COLO668 (cell line): Measurements from ENCODE around the gene GOPC.
A peak's percentile ranks its signal among the peaks of the same experiment; 100 is the strongest.
"Not testable (repeated sequence)": the region's sequence is repeated elsewhere in the genome, so short reads cannot be mapped to it uniquely, and the experiment has no call there.

Experiments used
- DNase-seq: peaks from one replicate; lab custom pipeline; 2025; ENCODE audit not compliant: unreplicated experiment; lab: John Stamatoyannopoulos, UW

GOPC gene

DNA sequence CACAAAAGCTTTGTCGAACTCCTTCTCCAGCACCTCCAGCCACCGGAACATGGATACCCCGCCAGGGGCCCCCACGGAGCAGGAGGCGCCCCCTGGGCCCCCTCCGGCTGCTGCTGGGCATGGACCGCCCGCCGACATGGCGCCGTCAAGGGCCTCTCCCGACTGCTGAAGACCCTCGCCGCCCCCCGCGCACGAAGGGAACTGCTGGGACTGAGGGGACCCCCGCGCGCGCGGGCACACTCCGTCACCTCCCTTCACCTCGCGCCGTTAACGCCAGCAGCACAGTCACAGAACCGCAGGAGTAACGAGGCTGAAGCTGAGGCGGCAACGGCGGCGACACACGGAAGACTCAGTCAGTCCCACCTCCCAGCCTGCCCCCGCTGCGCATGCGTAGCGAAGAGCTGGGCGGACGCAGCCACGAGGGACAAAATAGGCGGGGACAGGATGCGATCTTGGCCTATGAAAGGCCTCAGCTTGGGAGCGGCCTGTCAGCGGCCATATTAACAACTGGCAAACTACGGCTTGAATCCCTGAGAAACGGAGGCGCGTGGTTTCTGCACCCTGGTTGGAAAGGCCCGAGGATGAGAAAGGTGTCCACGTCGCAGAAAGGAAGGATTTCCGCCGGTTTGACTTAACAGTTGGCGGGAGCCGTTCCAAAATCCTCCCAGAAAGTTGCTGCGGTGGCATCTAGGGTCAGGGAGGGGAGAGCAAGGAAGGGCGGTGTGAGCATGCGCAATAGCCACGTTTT, at the start of gene GOPC:
Gene GOPC (minus strand): TSS at position 361 of the 748 bp plus-strand sequence. CDS start 223 bp downstream, at position 138.
- peak; percentile 91 for DNase-seq

DNA sequence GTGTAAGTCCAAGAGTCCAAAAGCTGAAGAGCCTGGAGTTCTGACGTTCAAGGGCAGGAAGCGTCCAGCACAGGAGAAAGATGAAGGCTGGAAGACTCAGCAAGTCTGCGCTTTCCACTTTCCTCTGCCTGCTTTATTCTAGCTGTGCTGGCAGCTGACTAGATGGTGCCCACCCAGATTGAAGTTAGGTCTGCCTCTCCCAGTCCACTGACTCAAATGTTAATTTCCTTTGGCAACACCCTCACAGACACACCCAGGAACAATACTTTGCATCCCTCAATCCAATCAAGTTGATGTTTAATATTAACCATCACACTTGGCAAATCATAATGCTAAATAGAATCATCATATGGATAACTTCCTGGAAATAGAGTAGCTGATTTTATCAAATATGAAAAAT, 49.7 kb upstream of the GOPC start:
- not testable (repeated sequence) for DNase-seq

DNA sequence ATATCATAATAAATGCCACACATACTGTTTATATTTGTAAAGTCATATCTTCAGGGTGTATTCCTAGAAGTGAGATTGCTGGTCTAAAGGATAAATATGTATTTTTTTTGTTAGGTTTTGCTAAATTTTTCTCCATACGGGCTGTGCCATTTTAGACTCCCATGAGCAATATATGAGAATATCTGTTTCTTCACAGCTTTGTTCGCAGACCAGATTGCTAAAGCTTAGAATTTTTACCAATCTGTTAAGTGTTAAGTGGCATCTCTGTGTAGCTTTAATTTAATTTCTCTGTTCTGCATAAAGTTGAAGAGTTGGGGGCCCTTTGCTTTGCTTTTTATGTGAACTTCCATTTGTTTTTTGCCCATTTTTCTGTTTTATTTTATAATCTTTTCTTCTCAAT, 40.7 kb upstream of the GOPC start:
- DNase-seq = no peak

DNA sequence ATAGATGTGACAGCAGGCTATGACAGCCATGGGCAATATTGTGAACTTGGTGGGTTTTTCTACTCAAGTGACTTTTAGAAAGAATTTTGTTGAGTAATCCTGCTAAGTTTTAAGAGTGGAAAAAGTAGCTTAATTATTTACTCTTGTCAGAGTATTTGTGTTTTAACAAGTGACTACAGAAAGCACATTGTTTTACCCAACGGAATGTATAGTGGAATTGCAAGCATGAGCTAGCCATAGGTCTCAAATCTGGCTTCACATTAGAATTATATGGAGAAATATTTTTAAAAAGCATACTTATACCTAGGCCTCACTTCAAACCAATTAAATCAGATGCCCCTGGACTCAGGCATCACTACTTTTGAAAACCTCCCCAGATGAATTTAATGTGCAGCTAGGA, 35.5 kb upstream of the GOPC start:
- no peak for DNase-seq

DNA sequence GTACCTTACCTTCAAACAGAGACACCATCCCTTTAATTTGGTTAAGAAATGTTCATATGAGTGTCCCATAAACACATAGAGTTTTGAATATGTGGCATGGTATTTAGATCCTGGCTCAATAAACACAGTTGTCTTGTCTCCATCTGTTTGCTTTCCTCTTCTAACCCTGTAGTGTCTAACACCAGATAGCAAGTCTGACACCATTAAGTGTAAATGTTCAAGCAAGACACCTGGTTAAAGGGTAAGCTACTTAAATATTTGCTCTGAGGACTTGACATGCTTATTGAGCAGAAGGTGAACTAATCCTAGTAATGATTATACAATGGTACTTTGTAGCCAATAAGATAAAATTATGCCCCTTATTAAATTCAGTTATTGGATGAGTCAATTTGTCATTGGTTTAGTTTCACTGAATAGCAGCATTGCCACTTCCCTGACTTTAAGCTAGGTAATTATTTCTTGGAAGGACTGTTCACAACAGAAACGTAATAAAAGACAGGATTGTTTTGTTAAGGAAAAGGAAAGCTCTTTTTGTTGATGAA, 26.9 kb upstream of the GOPC start:
- DNase-seq = no peak

DNA sequence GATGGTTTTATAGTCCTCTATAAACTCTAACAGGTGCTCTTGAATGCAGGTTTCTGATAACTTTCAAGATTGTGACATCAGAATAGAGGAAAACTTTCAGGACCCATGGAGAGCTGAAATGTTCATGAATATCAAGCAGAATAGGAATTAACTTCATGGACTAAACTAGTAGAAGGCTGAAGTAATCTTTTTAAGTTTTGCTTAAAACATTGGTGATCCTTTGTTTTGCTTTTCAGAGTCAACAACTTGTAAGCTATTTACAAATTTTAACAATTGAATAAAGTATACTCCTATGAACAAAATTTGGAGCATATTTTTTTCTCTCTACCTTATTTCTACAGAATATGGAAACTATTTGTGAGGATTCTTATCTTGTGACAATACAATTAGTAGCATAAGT, 25.2 kb upstream of the GOPC start:
- no peak for DNase-seq

DNA sequence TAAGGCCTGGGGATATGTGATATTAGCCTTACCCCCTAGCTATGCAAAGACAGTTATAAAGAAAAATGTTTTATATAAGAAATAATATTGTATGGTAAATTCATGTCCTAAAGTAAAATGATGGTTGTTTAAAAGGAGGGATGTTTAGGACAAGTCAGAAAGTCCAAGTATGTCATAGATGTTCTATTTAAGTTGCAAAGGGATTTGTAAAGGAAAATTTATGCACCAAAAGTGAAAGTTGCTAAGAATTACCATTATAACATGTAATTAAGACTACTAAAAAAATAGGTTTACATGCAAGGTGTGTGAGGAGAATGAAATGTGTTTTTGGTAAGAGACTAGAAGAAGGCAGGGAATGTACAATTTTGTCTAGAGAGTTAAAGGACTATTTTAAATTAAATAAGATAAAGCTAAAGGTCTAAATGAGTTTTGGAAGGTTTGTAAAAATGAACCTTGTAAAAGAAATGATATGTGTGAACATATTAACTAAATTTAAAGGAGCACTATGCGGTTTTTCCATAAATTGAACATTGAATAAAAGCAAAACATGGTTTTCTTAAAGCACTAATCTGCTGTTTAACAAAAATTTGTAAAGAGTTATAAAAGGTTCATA, 22.7 kb upstream of the GOPC start:
- DNase-seq = no peak

DNA sequence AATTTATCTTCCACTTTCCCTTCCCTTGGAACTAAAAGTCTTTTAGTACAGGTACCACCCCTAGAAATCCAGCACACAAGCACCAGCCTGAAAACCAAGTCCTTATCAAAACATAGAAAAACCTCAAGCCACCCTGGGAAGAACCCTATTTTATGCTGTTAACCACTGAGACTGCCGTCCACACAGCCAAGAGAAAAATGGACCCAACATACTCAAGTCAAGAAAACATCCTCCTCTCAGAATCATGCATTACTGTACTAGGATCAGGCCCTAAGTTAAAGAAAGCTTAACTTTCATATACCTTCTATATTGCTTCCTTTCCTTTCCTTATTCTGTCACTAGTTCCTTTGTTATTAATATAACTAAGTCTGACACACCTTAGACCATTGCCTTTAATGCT, 16.9 kb upstream of the GOPC start:
- DNase-seq = no peak

DNA sequence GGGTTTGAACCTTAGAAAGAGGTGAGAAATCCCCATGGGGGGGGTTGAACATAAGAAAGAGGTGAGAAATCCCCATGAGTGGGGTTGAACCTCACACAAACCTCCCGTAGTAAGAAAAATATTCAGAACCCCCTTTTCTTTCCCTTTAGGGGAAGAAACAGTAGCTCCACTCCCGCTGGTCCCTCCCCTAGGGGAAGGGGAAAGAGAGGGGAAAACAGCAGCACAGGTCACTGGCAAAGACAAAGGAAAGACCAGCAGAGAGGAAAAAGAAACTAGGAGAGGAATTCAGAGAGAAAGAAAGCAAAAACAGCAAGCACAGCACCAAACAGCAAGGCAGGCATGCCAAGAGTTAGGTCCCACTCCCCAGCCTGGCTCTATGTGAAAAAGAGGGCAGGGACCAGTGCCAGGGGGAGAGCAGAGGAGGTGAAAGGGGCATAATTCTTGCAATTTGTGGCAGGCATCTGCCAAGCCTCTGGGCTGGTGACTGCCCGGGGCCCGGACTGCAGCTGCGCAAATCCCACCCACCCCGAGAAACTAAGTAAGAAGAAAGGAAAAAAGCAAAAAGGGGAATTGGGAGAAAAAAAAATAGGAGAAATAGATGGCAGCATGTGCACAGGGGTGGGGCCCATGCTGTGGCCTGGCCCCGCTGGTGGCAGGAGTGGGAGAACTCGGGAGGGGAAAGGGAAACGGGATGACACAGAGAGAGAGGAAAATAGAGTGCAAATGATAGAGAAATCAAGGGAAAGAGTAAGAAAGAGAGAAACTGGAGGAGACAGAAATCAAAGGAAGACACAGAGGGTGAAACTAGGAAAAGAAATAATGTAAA, 15.1 kb upstream of the GOPC start:
- DNase-seq = no peak

DNA sequence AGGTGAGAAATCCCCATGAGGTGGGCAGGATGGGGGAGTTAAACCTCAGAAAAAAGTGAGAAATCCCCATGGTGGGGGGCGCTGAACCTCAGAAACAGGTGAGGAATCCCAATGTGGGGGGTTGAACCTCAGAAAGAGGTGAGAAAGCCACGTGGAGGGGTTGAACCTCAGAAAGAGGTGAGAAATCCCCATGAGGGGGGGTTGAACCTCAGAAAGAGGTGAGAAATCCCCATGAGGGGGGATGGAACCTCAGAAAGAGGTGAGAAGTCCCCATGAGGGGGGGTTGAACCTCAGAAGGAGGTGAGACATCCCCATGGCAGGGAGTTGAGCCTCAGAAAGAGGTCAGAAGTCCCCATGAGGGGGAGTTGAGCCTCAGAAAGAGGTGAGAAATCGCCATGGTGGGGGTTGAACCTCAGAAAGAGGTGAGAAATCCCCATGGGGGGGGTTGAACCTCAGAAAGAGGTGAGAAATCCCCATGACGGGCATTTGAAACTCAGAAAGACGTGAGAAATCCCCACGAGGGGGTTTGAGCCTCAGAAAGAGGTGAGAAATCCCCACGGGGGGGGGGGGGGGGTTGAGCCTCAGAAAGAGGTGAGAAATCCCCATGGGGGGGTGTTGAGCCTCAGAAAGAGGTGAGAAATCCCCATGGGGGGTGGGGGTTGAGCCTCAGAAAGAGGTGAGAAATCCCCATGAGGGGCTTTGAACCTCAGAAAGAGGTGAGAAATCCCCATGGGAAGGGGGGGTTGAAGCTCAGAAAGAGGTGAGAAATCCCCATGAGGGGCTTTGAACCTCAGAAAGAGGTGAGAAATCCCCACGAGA, 14.3 kb upstream of the GOPC start:
- DNase-seq = no peak

DNA sequence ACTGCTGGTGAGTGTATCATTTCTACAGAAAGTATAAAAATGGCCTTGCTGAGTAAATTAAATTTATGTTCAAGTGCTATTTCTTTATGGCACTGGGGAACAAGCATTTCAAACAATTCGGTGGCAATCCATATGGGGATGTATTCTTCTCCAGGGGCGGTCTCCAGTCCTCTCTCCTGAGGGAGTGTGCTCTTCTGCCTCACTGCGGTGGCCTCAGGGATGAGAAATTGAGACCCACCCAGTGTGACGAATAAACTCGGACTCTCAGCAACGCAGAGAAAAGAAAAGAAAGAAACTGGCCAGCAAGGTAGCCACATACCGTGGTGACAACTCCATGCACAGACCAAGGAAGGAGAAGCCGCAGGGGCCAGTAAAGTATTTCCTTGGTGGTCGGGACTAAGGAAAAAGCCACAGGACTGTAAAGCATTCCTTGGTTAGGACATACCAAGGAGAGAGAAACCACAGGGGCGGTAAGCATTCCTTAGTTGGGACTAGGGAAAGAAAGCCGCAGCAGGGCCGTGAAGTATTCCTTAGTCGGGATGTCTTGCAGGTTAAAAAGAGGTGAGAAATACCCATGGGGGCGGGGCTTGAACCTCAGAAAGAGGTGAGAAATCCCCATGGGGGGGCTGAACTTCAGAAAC, 13.6 kb upstream of the GOPC start:
- no peak for DNase-seq

DNA sequence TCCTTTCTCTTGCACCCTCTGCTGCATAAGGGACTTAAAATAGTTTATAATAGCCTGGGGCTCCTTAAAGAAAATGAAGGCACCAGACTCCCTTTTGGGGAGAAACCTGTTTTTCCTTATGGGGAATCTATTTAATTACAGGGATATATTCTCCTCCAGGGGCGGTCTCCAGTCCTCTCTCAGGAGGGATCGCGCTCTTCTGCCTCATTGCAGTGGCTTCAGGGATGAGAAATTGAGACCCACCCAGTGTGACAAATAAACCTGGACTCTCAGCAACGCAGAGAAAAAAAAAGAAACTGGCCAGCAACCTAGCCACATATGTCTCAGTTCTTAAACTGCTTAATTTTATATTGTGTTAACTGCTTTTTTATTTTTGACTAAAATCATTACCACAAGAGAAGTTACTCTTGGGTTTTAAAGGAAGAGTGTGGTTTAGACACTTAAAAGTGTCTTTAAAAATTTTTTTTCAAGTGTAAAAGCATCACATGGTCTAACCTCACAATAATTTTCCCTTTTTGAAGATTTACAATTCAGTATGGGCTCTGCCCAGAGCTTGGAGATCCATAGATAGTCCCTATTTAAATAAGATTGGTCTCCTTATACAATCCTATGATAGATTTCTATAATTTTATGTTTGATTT, 11.7 kb upstream of the GOPC start:
- no peak for DNase-seq

DNA sequence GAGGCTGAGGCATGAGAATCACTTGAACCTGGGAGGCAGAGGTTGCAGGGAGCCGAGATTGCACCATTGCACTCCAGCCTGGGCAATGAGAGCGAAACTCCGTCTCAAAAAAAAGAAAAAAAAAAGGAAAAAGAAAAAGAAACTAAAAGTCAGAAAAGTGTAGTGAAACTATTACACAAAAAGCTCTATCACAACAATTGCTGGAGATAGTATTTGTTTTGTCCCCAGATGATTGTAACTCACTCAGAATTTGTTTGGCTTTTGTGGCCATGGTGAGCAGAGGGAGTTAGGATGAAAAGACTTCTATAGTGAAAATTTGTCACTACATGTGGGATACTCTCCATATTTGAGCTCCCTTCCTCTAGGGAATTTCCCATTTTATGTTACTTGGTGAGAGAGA, 5.2 kb upstream of the GOPC start:
- DNase-seq = no peak

DNA sequence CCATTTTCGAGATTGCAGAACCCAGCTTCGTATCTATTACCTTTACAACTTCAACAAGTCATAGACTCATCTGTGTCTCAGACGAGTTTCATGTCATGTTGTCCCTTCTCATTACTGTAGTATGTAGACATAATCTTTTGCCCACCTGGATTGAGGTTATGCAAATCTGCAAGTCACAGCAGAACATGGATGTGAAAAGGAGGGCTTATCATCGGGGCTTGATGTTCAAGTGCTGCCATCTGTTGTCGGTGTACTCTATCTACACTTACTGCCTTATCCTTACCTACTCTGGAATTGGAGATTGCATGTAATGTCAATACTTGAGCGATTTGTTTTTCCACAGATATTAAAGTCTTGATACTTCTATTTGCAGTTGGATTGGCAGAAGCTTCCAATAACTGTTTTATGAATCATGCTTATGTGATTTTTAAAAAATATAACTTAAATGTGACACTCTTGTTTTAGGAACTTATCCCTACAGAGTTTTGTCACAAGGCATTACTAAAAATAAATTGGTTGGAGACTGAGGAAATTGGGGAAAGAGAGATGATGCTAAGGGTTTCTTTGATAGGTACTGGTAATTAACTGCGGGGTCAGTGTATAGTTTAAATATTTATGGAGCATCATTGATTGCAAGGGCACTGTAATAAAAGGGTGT, 3.0 kb upstream of the GOPC start:
- peak; percentile 24 for DNase-seq

DNA sequence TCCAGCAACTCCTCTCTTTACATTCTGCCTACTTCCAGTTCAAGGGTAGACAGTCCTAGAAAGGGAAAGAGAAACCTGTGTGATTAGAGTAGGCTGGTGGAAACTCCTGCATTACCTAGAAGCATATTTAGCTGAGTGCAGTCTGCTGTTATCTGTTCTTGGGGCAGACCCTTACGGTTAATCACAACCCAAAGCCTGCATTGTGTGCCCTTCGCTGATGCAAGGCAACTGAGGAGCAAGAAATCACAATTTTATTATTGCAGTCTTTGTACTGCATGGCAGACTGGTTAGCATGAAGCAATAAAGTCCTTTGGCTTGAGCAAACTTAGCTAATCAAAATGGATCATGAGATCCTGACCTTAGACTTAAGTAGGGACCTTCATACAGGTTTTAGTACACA, 1.5 kb upstream of the GOPC start:
- no peak for DNase-seq

DNA sequence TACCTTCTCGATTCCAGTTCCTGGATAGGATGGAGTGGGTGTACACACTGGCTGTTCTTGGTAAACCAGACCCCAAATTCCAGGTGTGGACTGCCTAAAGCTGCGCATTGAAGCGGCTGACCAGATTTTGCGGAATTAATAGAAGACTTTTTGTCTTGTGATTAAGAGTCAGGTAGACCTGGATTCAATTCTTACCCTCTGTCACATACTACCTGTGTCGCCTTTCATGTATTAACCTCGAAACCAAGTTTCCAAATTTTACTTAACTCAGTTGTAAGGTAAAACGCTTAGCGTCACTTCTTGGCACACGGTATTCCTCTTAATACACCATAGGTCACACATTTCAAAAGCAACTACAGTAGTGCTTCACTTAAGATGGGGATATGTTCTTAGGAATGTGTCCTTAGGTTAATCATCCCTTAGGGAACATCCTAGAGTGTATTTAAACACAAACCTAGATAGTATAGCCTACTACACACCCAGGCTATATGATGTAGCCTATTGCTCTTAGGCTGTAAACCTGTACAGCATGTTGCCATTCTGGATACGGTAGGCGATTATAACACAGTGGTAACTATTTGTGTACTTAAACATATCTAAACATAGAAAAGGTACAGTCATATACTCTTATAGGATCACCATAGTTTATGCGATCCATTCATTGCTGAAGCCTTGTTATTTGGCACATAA, 733 bp upstream of the GOPC start:
- no peak for DNase-seq

DNA sequence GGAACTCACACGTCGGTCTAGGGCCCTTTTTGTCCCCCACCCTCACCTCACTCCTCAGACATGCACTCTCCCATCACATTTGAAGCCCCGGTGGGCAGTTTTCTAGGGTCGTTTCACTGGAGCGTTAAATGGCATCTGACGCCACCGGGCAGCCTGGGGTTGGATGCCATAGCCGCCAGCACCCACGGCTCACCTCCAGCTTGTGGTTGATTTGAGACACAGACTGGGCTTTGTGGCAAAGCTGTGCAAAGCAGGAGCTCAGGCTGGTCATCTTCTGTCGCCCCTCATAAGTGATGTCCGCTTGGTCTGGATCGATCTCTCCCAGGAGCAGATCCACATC, 530 bp downstream of the GOPC start:
- no peak for DNase-seq

DNA sequence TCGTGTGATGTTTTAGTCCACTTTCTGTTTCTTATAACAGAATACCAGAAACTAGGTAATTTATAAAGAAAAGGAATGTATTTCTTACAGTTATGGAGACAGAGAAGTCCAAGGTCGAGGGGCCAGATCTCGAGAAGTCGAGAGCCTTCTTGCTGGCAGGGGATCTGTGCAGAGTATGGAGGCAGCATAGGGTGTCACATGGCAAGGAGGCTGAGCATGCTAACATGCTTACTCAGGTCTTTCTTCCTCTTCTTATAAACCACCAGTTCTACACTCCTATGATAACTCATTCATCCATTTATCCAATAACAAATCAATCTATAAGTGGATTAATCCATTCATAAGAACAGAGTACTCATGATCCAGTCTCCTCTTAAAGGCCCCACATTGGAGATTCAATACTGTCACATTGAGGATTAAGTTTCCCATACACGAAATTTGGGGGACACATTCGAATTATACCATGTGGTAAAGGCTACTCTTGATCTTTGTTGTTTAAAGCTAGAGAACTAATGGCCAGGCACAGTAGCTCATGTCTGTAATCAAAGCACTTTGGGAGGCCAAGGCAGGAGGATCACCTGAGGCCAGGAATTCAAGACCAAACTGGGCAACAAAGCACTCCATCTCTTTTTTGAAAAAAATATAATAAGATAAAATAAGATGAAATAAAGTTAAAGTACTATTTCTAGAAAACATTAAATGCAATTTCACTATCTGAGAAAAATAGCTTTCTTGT, 2.1 kb downstream of the GOPC start:
- DNase-seq = no peak
